Measurements from ENCODE around the gene NAA38.

DNA sequence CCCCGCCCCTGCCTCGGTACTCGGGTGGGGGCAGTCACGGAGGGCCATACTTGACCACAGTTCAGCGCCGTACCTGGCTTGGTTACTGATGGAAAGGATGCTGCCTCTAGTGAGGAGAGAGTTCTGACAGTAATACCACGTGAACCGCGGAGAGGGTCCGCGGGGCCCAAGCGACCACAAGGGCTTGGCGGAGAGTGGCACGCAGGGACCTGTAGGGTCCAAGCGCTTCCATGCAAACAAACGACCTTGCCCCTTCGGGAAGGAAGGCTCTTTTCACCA lies 14.2 kb downstream of the NAA38 start:
- TF ChIP-seq, protein P1, sequence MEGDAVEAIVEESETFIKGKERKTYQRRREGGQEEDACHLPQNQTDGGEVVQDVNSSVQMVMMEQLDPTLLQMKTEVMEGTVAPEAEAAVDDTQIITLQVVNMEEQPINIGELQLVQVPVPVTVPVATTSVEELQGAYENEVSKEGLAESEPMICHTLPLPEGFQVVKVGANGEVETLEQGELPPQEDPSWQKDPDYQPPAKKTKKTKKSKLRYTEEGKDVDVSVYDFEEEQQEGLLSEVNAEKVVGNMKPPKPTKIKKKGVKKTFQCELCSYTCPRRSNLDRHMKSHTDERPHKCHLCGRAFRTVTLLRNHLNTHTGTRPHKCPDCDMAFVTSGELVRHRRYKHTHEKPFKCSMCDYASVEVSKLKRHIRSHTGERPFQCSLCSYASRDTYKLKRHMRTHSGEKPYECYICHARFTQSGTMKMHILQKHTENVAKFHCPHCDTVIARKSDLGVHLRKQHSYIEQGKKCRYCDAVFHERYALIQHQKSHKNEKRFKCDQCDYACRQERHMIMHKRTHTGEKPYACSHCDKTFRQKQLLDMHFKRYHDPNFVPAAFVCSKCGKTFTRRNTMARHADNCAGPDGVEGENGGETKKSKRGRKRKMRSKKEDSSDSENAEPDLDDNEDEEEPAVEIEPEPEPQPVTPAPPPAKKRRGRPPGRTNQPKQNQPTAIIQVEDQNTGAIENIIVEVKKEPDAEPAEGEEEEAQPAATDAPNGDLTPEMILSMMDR (IDR thresholded peaks at IDR 0.05; ENCODE audit: low read depth, low read length): no peak
- no peak for TF ChIP-seq POLR2A (IDR thresholded peaks at IDR 0.05; ENCODE audit: extremely low read depth, insufficient read length)
